Measurements from ENCODE around the gene OR7G3. TPM values are rescaled to one million over a fixed set of nuclear protein-coding genes. Genes with fewer than 3 reads are reported as not detected.

The OR7G3 gene
- total and polyA plus RNA-seq, 9 donors, result not detected

DNA sequence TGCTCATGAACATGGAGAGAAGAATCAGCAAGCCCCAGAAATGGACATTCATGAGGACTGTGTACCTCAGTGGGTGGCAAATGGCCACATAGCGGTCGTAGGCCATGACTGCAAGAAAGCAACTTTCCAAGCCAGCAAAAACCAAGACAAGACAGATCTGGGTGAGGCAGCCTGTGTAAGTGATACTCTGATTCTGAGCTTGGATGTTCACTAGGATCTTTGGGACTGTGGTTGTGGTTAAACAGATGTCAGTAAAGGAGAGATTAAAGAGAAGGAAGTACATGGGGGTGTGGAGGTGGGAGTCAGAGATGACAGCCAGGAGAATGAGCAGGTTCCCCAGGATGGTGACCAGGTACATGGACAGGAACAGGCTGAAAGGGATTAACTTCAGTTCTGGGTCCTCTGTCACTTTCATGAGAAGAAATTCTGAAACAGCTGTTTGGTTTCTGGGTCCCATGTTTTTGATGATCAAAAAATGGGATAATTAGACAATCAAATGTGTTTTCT is 11.4 kb downstream of the OR7G3 start, which contains the start of gene OR7G1:
OR7G1 (minus strand) TSS at position 457 of the 507 bp plus-strand sequence; CDS start at position 457, 0 bp downstream.
- no peak within 1 kb of the TSS for H3K27ac ChIP-seq
- intact Hi-C loops (cut with DNase I), result no loop called here
- no peaks in the 10 kb centered on the region for H3K36me3 ChIP-seq
- TF ChIP-seq POLR2A (IDR thresholded peaks at IDR 0.05), result no peak
- no peak for TF ChIP-seq EP300 (IDR thresholded peaks at IDR 0.05)
- H3K4me1 ChIP-seq (ENCODE audit: insufficient read depth), result no peaks in the 10 kb centered on the region
- no peak for DNase-seq
- no peak within 1 kb of the TSS for H3K4me3 ChIP-seq
- WGBS, 3 donors, result 79 to 93% (median 84%) methylated on average over 2 of the region's 2 CpGs
- H3K27me3 ChIP-seq, result no peaks in the 10 kb centered on the region
- no peaks in the 10 kb centered on the region for H3K9me3 ChIP-seq

DNA sequence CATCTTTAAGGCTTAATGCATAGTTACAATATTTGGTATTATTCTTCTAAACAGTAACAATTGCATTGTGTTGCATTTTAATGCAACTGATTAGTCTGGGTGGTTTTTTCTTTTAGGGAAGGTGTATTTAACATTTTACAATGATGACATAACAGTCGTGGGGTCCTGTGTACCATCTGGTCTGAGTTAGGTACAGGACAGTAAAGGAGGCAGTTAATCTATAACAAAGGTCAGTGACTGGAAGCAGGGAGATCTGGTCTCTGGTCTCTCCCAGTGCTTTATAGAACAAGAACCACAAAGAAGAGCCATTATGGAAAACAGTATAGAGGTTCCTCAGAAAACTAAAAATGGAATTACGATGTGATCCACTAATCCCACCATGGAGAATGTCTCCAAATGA is 16.8 kb downstream of the OR7G3 start:
- H3K27me3 ChIP-seq, result no peaks in the 10 kb centered on the region

DNA sequence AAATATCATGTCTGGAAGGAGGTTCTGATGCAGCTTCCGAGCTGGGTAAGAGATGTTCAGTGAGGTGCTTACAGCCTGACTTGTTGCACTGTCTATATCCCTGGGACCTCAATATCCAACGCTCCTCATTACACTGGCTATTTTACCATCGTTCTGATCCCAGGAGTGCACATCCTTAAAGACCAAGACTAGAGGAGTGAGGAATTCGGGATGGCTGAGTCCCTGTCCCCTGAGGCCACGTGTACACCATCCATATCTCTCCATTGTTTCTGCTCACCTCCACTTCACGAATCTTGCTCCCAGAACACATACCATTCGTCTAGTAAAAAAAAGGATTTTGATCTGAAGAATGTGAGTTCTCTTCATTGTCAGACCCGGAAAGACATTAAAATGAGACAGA is 19.4 kb downstream of the OR7G3 start, which contains the start of gene OR7G2:
OR7G2 (minus strand) TSS at position 101 of the 400 bp plus-strand sequence. CDS start 4,232 bp downstream, outside the sequence.
- H3K27me3 ChIP-seq, result no peaks in the 10 kb centered on the region
- intact Hi-C loops (cut with DNase I), result no loop called here
- TF ChIP-seq EP300 (IDR thresholded peaks at IDR 0.05) (no peak), POLR2A (IDR thresholded peaks at IDR 0.05) (no peak)
- TF ChIP-seq, protein P1, sequence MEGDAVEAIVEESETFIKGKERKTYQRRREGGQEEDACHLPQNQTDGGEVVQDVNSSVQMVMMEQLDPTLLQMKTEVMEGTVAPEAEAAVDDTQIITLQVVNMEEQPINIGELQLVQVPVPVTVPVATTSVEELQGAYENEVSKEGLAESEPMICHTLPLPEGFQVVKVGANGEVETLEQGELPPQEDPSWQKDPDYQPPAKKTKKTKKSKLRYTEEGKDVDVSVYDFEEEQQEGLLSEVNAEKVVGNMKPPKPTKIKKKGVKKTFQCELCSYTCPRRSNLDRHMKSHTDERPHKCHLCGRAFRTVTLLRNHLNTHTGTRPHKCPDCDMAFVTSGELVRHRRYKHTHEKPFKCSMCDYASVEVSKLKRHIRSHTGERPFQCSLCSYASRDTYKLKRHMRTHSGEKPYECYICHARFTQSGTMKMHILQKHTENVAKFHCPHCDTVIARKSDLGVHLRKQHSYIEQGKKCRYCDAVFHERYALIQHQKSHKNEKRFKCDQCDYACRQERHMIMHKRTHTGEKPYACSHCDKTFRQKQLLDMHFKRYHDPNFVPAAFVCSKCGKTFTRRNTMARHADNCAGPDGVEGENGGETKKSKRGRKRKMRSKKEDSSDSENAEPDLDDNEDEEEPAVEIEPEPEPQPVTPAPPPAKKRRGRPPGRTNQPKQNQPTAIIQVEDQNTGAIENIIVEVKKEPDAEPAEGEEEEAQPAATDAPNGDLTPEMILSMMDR (IDR thresholded peaks at IDR 0.05), result no peak
- no peak within 1 kb of the TSS for H3K4me3 ChIP-seq
- 41 to 47% (median 44%) methylated on average over 8 of the region's 8 CpGs for WGBS, 3 donors
- no peaks in the 10 kb centered on the region for H3K36me3 ChIP-seq
- H3K4me1 ChIP-seq (ENCODE audit: insufficient read depth), result no peaks in the 10 kb centered on the region
- no peak for DNase-seq
- no peaks in the 10 kb centered on the region for H3K9me3 ChIP-seq
- no peak within 1 kb of the TSS for H3K27ac ChIP-seq

More for the DNA sequence above, 16.8 kb downstream of the OR7G3 start:
- TF ChIP-seq POLR2A (IDR thresholded peaks at IDR 0.05) (no peak), EP300 (IDR thresholded peaks at IDR 0.05) (no peak)
- TF ChIP-seq, protein P1 (IDR thresholded peaks at IDR 0.05), result no peak
- intact Hi-C loops (cut with DNase I), result no loop called here
- Histone ChIP-seq H3K27ac (no peak overlapping the region), H3K4me3 (no peak overlapping the region), H3K36me3 (no peaks in the 10 kb centered on the region), H3K4me1 (ENCODE audit: insufficient read depth) (no peaks in the 10 kb centered on the region), H3K9me3 (no peaks in the 10 kb centered on the region)
- no peak for DNase-seq
- 34 to 67% (median 37%) methylated on average over 2 of the region's 2 CpGs for WGBS, 3 donors

DNA sequence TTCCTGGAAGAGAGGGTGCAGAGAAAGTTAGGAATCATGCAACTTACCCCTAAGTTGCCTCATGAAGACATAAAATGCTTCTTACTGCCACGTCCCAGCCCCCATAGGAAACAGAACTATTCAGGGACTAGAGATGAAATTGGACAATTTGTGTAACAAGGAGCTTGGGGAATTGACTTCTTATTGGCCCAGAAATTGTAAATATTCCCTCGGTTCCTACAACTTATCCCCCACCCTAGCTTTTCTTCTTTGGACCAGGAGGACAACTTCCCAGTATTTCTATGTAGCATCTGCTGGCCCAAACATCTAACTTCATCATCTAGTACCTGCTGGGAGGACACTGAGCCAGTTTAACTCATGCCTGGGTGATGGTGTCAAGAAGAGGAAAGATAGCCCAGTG is 40.0 kb downstream of the OR7G3 start, which contains the start of gene OR1M1:
OR1M1 (plus strand) TSS at position 301 of the 400 bp plus-strand sequence. CDS start 6,184 bp downstream, outside the sequence.
- Histone ChIP-seq H3K36me3 (no peaks in the 10 kb centered on the region), H3K9me3 (no peaks in the 10 kb centered on the region), H3K27ac (no peak within 1 kb of the TSS), H3K27me3 (no peaks in the 10 kb centered on the region), H3K4me1 (ENCODE audit: insufficient read depth) (no peaks in the 10 kb centered on the region), H3K4me3 (no peak within 1 kb of the TSS)
- 32 to 48% (median 36%) methylated on average over 2 of the region's 2 CpGs for WGBS, 3 donors
- TF ChIP-seq POLR2A (IDR thresholded peaks at IDR 0.05) (no peak), EP300 (IDR thresholded peaks at IDR 0.05) (no peak)
- TF ChIP-seq, protein P1 (IDR thresholded peaks at IDR 0.05), result no peak
- intact Hi-C loops (cut with DNase I), result loop anchor here in 1 of 4 donors (10.0 kb wide), 1 partner anchor 432 kb away; no protein-coding TSS in a partner anchor
- DNase-seq, result no peak

DNA sequence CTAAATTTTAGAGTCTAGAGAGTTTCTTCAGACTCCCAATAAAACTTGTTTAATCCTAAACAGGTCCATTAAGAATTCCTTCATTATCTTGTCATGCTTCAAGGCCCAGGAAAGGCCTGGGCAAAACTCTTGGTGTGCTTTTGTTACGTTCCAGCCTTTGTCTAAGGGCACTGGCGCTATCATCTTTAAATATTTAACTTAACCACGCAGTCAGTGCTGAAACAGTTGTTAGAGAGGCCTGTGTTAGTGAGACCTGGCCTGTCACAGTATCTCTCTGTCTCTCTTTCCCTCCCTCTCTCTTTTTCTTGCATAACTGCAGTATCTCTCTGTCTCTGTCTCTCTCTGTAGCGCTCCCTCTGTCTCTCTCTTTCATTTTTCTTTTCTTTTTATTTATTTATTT is 48.1 kb downstream of the OR7G3 start:
- H3K4me3 ChIP-seq, result no peak overlapping the region
- intact Hi-C loops (cut with DNase I), result loop anchor here in 3 of 4 donors (5.0 to 10.0 kb wide), 2 partner anchors 421 to 424 kb away; no protein-coding TSS in a partner anchor
- WGBS, 3 donors, result 57 to 68% (median 59%) methylated on average over 4 of the region's 4 CpGs
- no peak for TF ChIP-seq EP300 (IDR thresholded peaks at IDR 0.05)
- TF ChIP-seq, protein P1 (IDR thresholded peaks at IDR 0.05), result no peak
- no peak for TF ChIP-seq POLR2A (IDR thresholded peaks at IDR 0.05)
- no peaks in the 10 kb centered on the region for H3K36me3 ChIP-seq
- H3K4me1 ChIP-seq (ENCODE audit: insufficient read depth), result peaks cover 4% of the 10 kb centered on the region
- no peak for DNase-seq
- H3K27me3 ChIP-seq, result no peaks in the 10 kb centered on the region
- no peaks in the 10 kb centered on the region for H3K9me3 ChIP-seq
- H3K27ac ChIP-seq, result no peak overlapping the region
